Endothelial cell (in vitro differentiated cells): ENCODE results near the gene TTC27. TPM values are rescaled to one million over a fixed set of nuclear protein-coding genes. Genes with fewer than 3 reads are reported as not detected.

ENCODE experiments used
- DNase-seq: peaks from one replicate; pipeline ENCODE4 v3.0.0; 2021; ENCODE audit warnings: low spot score
- H3K27ac Mint-ChIP-seq: one replicate; pipeline ENCODE4 v1.8.0; 2021; ENCODE audit warnings: mixed read lengths, inconsistent platforms; ENCODE audit not compliant: unreplicated experiment
- H3K27me3 Mint-ChIP-seq: one replicate; pipeline ENCODE4 v1.8.0; 2021; ENCODE audit warnings: mild to moderate bottlenecking, moderate library complexity, mixed read lengths, inconsistent platforms; ENCODE audit not compliant: unreplicated experiment
- H3K36me3 Mint-ChIP-seq: one replicate; pipeline ENCODE4 v1.8.0; 2021; ENCODE audit warnings: mild to moderate bottlenecking, low read depth, mixed read lengths, inconsistent platforms; ENCODE audit not compliant: unreplicated experiment
- H3K4me1 Mint-ChIP-seq: one replicate; pipeline ENCODE4 v1.8.0; 2021; ENCODE audit warnings: mild to moderate bottlenecking, mixed read lengths, inconsistent platforms; ENCODE audit not compliant: unreplicated experiment
- H3K4me3 Mint-ChIP-seq: one replicate; pipeline ENCODE4 v1.8.0; 2021; ENCODE audit warnings: mild to moderate bottlenecking, mixed read lengths, inconsistent platforms; ENCODE audit not compliant: unreplicated experiment
- H3K9me3 Mint-ChIP-seq: one replicate; pipeline ENCODE4 v1.8.0; 2021; ENCODE audit warnings: mixed read lengths, inconsistent platforms; ENCODE audit not compliant: unreplicated experiment
- total RNA-seq: library from RNA; stranded (reverse); fragmentation: NEBNext Ultra II Directional; extraction: Animal tissue kit (Norgen Biotek cat#: 25700); gene quantifications from one replicate; pipeline ENCODE4 v1.2.1, GENCODE V29; 2021; ENCODE audit not compliant: unreplicated experiment
- TF ChIP-seq, protein P1 (sequence below): fragments of 200-600 bp; sonication (generic); IDR thresholded peaks from one replicate; pipeline ENCODE4 v1.5.0; 2021; ENCODE audit warnings: antibody characterized with exemption; ENCODE audit not compliant: unreplicated experiment

Gene TTC27
- total RNA-seq, 1 donor from 2014 or later: 12.7 TPM

DNA sequence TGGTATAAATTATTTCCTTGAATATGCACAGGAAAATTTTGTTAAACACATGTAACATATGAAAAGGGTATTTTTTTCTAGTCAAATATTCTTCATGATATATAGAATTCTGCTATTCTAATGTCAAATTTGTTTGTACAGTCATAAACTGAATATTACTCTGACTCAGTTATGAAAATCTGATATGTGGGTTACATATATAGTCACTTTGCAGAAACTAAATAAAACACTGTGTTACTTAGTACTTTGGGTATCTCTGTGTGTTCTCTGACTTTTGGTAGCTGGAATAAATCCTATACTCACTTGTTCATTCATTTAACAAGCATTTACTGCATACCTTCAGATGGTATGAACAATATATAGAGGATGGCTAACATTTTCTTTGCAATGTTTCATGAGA is 159.4 kb downstream of the TTC27 start:
- no peaks in the 10 kb centered on the region for H3K36me3 Mint-ChIP-seq
- H3K4me1 Mint-ChIP-seq: peaks cover 7% of the 10 kb centered on the region
- H3K9me3 Mint-ChIP-seq: no peaks in the 10 kb centered on the region
- DNase-seq: no peak
- no peak overlapping the region for H3K27ac Mint-ChIP-seq
- no peaks in the 10 kb centered on the region for H3K27me3 Mint-ChIP-seq
- H3K4me3 Mint-ChIP-seq: no peak overlapping the region
- TF ChIP-seq, protein P1, sequence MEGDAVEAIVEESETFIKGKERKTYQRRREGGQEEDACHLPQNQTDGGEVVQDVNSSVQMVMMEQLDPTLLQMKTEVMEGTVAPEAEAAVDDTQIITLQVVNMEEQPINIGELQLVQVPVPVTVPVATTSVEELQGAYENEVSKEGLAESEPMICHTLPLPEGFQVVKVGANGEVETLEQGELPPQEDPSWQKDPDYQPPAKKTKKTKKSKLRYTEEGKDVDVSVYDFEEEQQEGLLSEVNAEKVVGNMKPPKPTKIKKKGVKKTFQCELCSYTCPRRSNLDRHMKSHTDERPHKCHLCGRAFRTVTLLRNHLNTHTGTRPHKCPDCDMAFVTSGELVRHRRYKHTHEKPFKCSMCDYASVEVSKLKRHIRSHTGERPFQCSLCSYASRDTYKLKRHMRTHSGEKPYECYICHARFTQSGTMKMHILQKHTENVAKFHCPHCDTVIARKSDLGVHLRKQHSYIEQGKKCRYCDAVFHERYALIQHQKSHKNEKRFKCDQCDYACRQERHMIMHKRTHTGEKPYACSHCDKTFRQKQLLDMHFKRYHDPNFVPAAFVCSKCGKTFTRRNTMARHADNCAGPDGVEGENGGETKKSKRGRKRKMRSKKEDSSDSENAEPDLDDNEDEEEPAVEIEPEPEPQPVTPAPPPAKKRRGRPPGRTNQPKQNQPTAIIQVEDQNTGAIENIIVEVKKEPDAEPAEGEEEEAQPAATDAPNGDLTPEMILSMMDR: no peak

DNA sequence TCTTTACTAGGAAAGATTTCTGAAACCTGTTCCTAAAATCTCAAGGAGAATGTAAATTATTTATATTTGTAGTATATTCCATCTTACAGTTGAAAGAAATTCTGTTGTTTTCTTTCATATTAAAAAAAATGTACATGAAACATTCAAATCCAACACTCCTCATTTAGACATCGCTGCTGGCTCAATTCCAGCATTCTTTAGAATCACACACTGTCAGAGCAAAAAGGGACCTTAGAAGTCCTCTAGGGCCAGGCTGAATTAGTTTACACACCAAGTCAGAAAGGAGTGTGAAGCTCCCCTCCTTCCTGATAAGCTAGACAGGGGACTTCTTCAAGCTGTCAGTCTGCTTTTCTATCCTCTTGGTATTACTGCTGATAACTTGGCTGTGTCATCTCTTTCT is 160.3 kb downstream of the TTC27 start:
- TF ChIP-seq, protein P1: no peak
- H3K4me1 Mint-ChIP-seq: peaks cover 15% of the 10 kb centered on the region
- H3K9me3 Mint-ChIP-seq: no peaks in the 10 kb centered on the region
- DNase-seq: no peak
- no peak overlapping the region for H3K27ac Mint-ChIP-seq
- no peaks in the 10 kb centered on the region for H3K36me3 Mint-ChIP-seq
- H3K4me3 Mint-ChIP-seq: no peak overlapping the region
- H3K27me3 Mint-ChIP-seq: no peaks in the 10 kb centered on the region

DNA sequence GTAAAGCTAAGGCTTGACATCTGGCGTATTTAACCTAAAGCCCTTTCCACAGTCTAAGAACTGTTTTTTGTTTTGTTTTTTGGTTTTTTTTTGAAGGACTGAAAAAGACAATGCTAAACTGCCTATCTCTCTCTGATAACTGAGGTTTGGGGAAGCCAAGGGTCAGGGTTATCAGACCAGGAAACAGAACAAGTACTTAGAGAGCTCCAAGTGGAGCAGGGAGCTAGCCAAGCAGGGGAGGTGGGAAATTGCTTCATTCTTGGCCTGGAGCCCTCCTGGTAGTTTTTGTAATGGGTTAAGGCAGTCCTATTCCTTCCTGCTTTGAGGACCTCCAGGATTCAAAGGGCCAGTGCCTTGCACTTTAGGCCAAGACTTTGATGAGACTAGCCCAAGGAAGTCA is 164.6 kb downstream of the TTC27 start:
- no peak overlapping the region for H3K27ac Mint-ChIP-seq
- no peak for DNase-seq
- H3K4me3 Mint-ChIP-seq: no peak overlapping the region
- no peaks in the 10 kb centered on the region for H3K36me3 Mint-ChIP-seq
- H3K27me3 Mint-ChIP-seq: no peaks in the 10 kb centered on the region
- no peaks in the 10 kb centered on the region for H3K9me3 Mint-ChIP-seq
- H3K4me1 Mint-ChIP-seq: peaks cover 12% of the 10 kb centered on the region
- TF ChIP-seq, protein P1: no peak

DNA sequence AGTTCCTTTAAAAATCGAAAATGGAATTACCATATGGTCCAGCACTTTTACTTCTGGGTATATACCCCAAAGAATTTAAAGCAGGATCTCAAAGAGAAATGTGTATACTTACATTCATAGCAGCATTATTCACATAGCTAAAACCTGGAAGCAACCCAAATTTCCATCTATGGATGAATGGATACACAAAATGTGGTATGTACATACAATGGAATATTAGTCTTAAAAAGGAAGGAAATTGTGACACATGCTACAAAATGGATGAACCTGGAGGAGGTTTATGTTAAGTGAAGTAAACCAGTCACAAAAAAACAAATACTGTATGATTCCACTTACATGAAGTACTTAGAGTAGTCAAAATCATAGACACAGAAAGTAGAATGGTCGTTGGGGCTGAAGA is 171.0 kb downstream of the TTC27 start:
- H3K27ac Mint-ChIP-seq: no peak overlapping the region
- H3K36me3 Mint-ChIP-seq: no peaks in the 10 kb centered on the region
- no peak for DNase-seq
- H3K4me3 Mint-ChIP-seq: no peak overlapping the region
- peaks cover 3% of the 10 kb centered on the region for H3K27me3 Mint-ChIP-seq
- H3K9me3 Mint-ChIP-seq: no peaks in the 10 kb centered on the region
- no peaks in the 10 kb centered on the region for H3K4me1 Mint-ChIP-seq
- TF ChIP-seq, protein P1: no peak

DNA sequence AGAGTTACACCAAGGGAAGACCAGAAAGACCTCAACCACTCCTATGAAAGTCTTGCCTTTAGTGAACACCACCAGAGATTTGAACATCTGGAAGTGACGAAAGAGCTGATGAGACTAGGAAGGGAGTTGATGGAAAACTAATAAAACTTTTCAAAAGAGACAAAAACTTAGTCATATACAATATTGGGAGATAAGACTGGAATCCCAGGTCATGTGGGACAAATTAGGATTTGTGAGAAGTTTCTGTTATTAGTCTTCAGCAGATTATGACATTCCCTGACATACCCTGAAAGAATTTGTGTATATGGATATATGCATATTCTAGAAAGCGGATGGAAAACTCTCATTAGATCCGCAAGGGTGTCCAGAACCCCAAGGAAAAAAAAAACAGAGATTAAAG is 173.9 kb downstream of the TTC27 start:
- TF ChIP-seq, protein P1: no peak
- no peak overlapping the region for H3K27ac Mint-ChIP-seq
- H3K9me3 Mint-ChIP-seq: no peaks in the 10 kb centered on the region
- H3K36me3 Mint-ChIP-seq: no peaks in the 10 kb centered on the region
- peaks cover 3% of the 10 kb centered on the region for H3K27me3 Mint-ChIP-seq
- no peak overlapping the region for H3K4me3 Mint-ChIP-seq
- H3K4me1 Mint-ChIP-seq: no peaks in the 10 kb centered on the region
- DNase-seq: no peak
